H9 (cell line): ENCODE data around the gene GPN2. TPM values are rescaled to one million over a fixed set of nuclear protein-coding genes. Genes with fewer than 3 reads are reported as not detected.

Source experiments
- DNase-seq: peaks from one replicate; pipeline ENCODE4 v3.0.0-alpha.2; 2017
- H2AFZ ChIP-seq: one replicate; pipeline ENCODE4 v1.6.1; 2013; ENCODE audit warnings: mild to moderate bottlenecking, low read length, control low read depth, moderate library complexity
- H2AK5ac ChIP-seq: 2 replicates; pipeline ENCODE4 v1.6.1; 2013; ENCODE audit warnings: low read length, control low read depth, mixed read lengths; ENCODE audit not compliant: insufficient read length
- H2BK120ac ChIP-seq: one replicate; pipeline ENCODE4 v1.6.1; 2013; ENCODE audit warnings: low read depth, mild to moderate bottlenecking, low read length, control low read depth, inconsistent platforms; ENCODE audit not compliant: poor library complexity, severe bottlenecking
- H2BK12ac ChIP-seq: 2 replicates; pipeline ENCODE4 v1.6.1; 2013; ENCODE audit warnings: low read length, control low read depth, mixed read lengths, low read depth; ENCODE audit not compliant: insufficient read length
- H2BK15ac ChIP-seq: 2 replicates; pipeline ENCODE4 v1.6.1; 2013; ENCODE audit warnings: low read depth, low read length, control low read depth
- H2BK20ac ChIP-seq: one replicate; pipeline ENCODE4 v1.6.1; 2013; ENCODE audit warnings: low read depth, mild to moderate bottlenecking, low read length, control low read depth, inconsistent platforms; ENCODE audit not compliant: poor library complexity, severe bottlenecking
- H2BK5ac ChIP-seq: 2 replicates; pipeline ENCODE4 v1.6.1; 2013; ENCODE audit warnings: low read length, control low read depth, mixed read lengths; ENCODE audit not compliant: insufficient read length
- H3K14ac ChIP-seq: 2 replicates; pipeline ENCODE4 v1.6.1; 2013; ENCODE audit warnings: low read length, control low read depth; ENCODE audit not compliant: insufficient read depth
- H3K18ac ChIP-seq: 2 replicates; pipeline ENCODE4 v1.6.1; 2013; ENCODE audit warnings: low read depth, mild to moderate bottlenecking, mixed read lengths, low read length, control low read depth; ENCODE audit not compliant: insufficient read length
- H3K23ac ChIP-seq: 2 replicates; pipeline ENCODE4 v1.6.1; 2013; ENCODE audit warnings: low read length, control low read depth, mixed read lengths, low read depth; ENCODE audit not compliant: insufficient read length
- H3K23me2 ChIP-seq: 2 replicates; pipeline ENCODE4 v1.6.1; 2013; ENCODE audit warnings: low read depth, mild to moderate bottlenecking, mixed read lengths, low read length, control low read depth; ENCODE audit not compliant: insufficient read length, poor library complexity, severe bottlenecking
- H3K27ac ChIP-seq: 2 replicates; pipeline ENCODE4 v1.5.1; 2013; ENCODE audit warnings: low read length, control low read depth, mixed read lengths, low read depth; ENCODE audit not compliant: insufficient read length
- H3K27me3 ChIP-seq: 2 replicates; pipeline ENCODE4 v1.6.1; 2013; ENCODE audit warnings: low read length, control low read depth, inconsistent platforms; ENCODE audit not compliant: insufficient read depth
- H3K4ac ChIP-seq: 2 replicates; pipeline ENCODE4 v1.6.1; 2013; ENCODE audit warnings: low read depth, mild to moderate bottlenecking, control low read depth, inconsistent platforms, low read length, moderate library complexity
- H3K4me1 ChIP-seq: 2 replicates; pipeline ENCODE4 v1.6.1; 2013; ENCODE audit warnings: low read length, control low read depth, inconsistent platforms; ENCODE audit not compliant: insufficient read depth
- H3K4me2 ChIP-seq: 2 replicates; pipeline ENCODE4 v1.6.1; 2013; ENCODE audit warnings: low read length, control low read depth, mixed read lengths; ENCODE audit not compliant: insufficient read length, insufficient read depth
- H3K56ac ChIP-seq: 2 replicates; pipeline ENCODE4 v1.6.1; 2013; ENCODE audit warnings: low read depth, mild to moderate bottlenecking, mixed read lengths, low read length, control low read depth; ENCODE audit not compliant: insufficient read length
- H3K79me1 ChIP-seq: 2 replicates; pipeline ENCODE4 v1.6.1; 2013; ENCODE audit warnings: low read depth, mild to moderate bottlenecking, moderate library complexity, low read length, control low read depth, inconsistent platforms; ENCODE audit not compliant: insufficient read depth, poor library complexity, severe bottlenecking
- H3K79me2 ChIP-seq: 2 replicates; pipeline ENCODE4 v1.6.1; 2013; ENCODE audit warnings: low read length, control low read depth, inconsistent platforms; ENCODE audit not compliant: insufficient read depth
- H3K9ac ChIP-seq: 2 replicates; pipeline ENCODE4 v1.6.1; 2013; ENCODE audit warnings: low read length, control low read depth, mixed read lengths; ENCODE audit not compliant: insufficient read length; ENCODE audit errors: extremely low read depth
- H3K9me3 ChIP-seq: one replicate; pipeline ENCODE4 v1.6.1; 2013; ENCODE audit warnings: low read depth, low read length, inconsistent platforms; ENCODE audit not compliant: control insufficient read depth
- H3T11ph ChIP-seq: one replicate; pipeline ENCODE4 v1.6.1; 2013; ENCODE audit warnings: mild to moderate bottlenecking, low read length, control low read depth, inconsistent platforms
- H4K20me1 ChIP-seq: one replicate; pipeline ENCODE4 v1.6.1; 2013; ENCODE audit not compliant: control insufficient read depth, insufficient read length, insufficient read depth
- H4K5ac ChIP-seq: 2 replicates; pipeline ENCODE4 v1.6.1; 2013; ENCODE audit warnings: low read depth, mild to moderate bottlenecking, mixed read lengths, low read length, control low read depth; ENCODE audit not compliant: insufficient read length
- H4K8ac ChIP-seq: replicated peaks from 2 replicates; pipeline ENCODE4 v1.6.1; 2013; ENCODE audit warnings: low read length, control low read depth, mixed read lengths, low read depth; ENCODE audit not compliant: insufficient read length
- H4K91ac ChIP-seq: 2 replicates; pipeline ENCODE4 v1.6.1; 2013; ENCODE audit warnings: low read depth, mild to moderate bottlenecking, moderate library complexity, mixed read lengths, low read length, control low read depth; ENCODE audit not compliant: insufficient read length
- H3K27ac Mint-ChIP-seq, 3 experiments: 2 replicates in 2 of 3; 3 replicates in 1 of 3; pipeline ENCODE4 v1.8.0; 2020 to 2021; ENCODE audit warnings: mixed read lengths in 3 of 3, mild to moderate bottlenecking in 1 of 3, moderate library complexity in 1 of 3
- H3K27me3 Mint-ChIP-seq: 2 replicates; pipeline ENCODE4 v1.8.0; 2021; ENCODE audit warnings: low read depth, mild to moderate bottlenecking, moderate library complexity, mixed read lengths
- H3K36me3 Mint-ChIP-seq, 3 experiments: 2 replicates in 2 of 3; 3 replicates in 1 of 3; pipeline ENCODE4 v1.8.0; 2020 to 2021; ENCODE audit warnings: low read depth in 3 of 3, mixed read lengths in 3 of 3; ENCODE audit not compliant: insufficient read depth in 1 of 3
- H3K4me1 Mint-ChIP-seq, 2 experiments: 2 replicates each; pipeline ENCODE4 v1.8.0; 2020; ENCODE audit warnings: mixed read lengths in 2 of 2
- H3K4me3 Mint-ChIP-seq, 2 experiments: 2 replicates in 1 of 2; 3 replicates in 1 of 2; pipeline ENCODE4 v1.8.0; 2020 to 2021; ENCODE audit warnings: mild to moderate bottlenecking in 2 of 2, mixed read lengths in 2 of 2, moderate library complexity in 1 of 2
- H3K9me3 Mint-ChIP-seq, 2 experiments: 2 replicates in 1 of 2; 3 replicates in 1 of 2; pipeline ENCODE4 v1.8.0; 2020; ENCODE audit warnings: mild to moderate bottlenecking in 2 of 2, mixed read lengths in 2 of 2, moderate library complexity in 1 of 2
- WGBS: extraction: QIAGEN DNeasy Blood & Tissue Kit; methylation state at CpG from one replicate; pipeline ENCODE4 v1.1.7; 2013; ENCODE audit warnings: missing lambda C conversion rate, low lambda C conversion rate, mixed read lengths; ENCODE audit not compliant: insufficient read length; ENCODE audit errors: extremely low coverage; 5-methylcytosine and 5-hydroxymethylcytosine counted together
- total RNA-seq: library from RNA; stranded (reverse); gene quantifications from 2 replicates; pipeline ENCODE4 v1.2.1, GENCODE V29; 2021
- TF ChIP-seq, protein P1 (sequence below): fragments of 200-600 bp; sonication (generic); conservative IDR thresholded peaks from 3 replicates; pipeline ENCODE4 v1.8.0; 2021; ENCODE audit warnings: antibody characterized with exemption, mild to moderate bottlenecking

GPN2 gene
- total RNA-seq, 1 experiment from 2014 or later: 47.8 TPM

- H3K27me3 ChIP-seq: no peaks in the 10 kb centered on the region; the same call in 1 of the 2 replicates
- H3K18ac ChIP-seq: no peak overlapping the region
- H2BK20ac ChIP-seq: no peak overlapping the region
- H4K8ac ChIP-seq: no peak overlapping the region
- H3K27me3 Mint-ChIP-seq: no peaks in the 10 kb centered on the region
- H2AFZ ChIP-seq: no peak overlapping the region
- peaks cover 2% of the 10 kb centered on the region for H4K20me1 ChIP-seq
- H3K79me1 ChIP-seq: no peaks in the 10 kb centered on the region
- H3K56ac ChIP-seq: no peak overlapping the region
- no peaks in the 10 kb centered on the region for H3K79me2 ChIP-seq
- no peak overlapping the region for H3K4me2 ChIP-seq
- H2BK120ac ChIP-seq: no peak overlapping the region
- peaks cover 37 to 70% (median 58%) of the 10 kb centered on the region in 3 experiments for H3K36me3 Mint-ChIP-seq
- no peak overlapping the region for H3K9ac ChIP-seq
- peaks cover 7 to 16% of the 10 kb centered on the region in 2 experiments for H3K4me1 Mint-ChIP-seq
- peak overlapping the region; percentile 94 to 96 for H3K4me3 Mint-ChIP-seq
- H3K4me1 ChIP-seq: no peaks in the 10 kb centered on the region; the same call in 1 of the 2 replicates
- H3K14ac ChIP-seq: no peak overlapping the region
- H3K23me2 ChIP-seq: peaks cover 11% of the 10 kb centered on the region
- no peak overlapping the region for H3K27ac ChIP-seq
- no peak overlapping the region for H3K23ac ChIP-seq
- no peak overlapping the region for H2BK5ac ChIP-seq
- H3K27ac Mint-ChIP-seq: 0 out of 7 replicates have a peak overlapping the region, but pooled peaks of 1 of the 3 experiments have one; percentile 62
- no peaks in the 10 kb centered on the region for H3K9me3 Mint-ChIP-seq
- no peak overlapping the region for H3T11ph ChIP-seq
- DNase-seq: no peak
- no peak overlapping the region for H2BK12ac ChIP-seq
- H4K5ac ChIP-seq: no peak overlapping the region
- WGBS: no CpG with 5 or more reads among the region's 1 CpG
- no peak overlapping the region for H4K91ac ChIP-seq
- no peak overlapping the region for H2AK5ac ChIP-seq
- no peak overlapping the region for H3K4ac ChIP-seq
- no peaks in the 10 kb centered on the region for H3K9me3 ChIP-seq
- H2BK15ac ChIP-seq: no peak overlapping the region
- TF ChIP-seq, protein P1, sequence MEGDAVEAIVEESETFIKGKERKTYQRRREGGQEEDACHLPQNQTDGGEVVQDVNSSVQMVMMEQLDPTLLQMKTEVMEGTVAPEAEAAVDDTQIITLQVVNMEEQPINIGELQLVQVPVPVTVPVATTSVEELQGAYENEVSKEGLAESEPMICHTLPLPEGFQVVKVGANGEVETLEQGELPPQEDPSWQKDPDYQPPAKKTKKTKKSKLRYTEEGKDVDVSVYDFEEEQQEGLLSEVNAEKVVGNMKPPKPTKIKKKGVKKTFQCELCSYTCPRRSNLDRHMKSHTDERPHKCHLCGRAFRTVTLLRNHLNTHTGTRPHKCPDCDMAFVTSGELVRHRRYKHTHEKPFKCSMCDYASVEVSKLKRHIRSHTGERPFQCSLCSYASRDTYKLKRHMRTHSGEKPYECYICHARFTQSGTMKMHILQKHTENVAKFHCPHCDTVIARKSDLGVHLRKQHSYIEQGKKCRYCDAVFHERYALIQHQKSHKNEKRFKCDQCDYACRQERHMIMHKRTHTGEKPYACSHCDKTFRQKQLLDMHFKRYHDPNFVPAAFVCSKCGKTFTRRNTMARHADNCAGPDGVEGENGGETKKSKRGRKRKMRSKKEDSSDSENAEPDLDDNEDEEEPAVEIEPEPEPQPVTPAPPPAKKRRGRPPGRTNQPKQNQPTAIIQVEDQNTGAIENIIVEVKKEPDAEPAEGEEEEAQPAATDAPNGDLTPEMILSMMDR: no peak
Observed at GRCh38 chr1:26888231-26888630, 1.9 kb downstream of the GPN2 start.
